GM12872 (cell line): Measurements from ENCODE around the gene UQCR10.
A peak's percentile ranks its signal among the peaks of the same experiment; 100 is the strongest.

Experiments used
- CTCF ChIP-seq: IDR thresholded peaks from 3 replicates; pipeline ENCODE4 v1.5.1; 2011; ENCODE audit warnings: low read depth, mild to moderate bottlenecking, low read length, moderate library complexity; ENCODE audit not compliant: insufficient read depth

UQCR10 gene

DNA sequence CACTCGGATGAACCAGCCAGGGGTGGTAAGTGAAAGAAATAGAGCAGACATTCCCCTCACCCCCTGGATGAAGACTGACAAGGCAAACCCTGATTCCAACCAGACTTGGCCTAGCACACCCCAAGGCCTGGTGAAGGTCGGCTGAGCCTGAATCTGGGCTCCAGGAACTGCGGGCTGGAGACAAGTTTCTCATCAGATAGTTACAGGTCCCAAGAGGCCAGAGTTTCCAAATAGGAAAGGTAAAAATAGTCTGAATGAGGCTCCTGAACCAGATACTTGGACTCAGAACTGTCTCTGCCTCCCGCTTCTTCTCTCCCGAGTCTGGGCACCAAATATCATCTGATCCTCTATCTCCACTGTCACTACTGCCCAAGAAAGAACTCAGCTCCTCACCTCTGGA lies 8.2 kb upstream of the UQCR10 start:
- TF ChIP-seq CTCF, result no peak

DNA sequence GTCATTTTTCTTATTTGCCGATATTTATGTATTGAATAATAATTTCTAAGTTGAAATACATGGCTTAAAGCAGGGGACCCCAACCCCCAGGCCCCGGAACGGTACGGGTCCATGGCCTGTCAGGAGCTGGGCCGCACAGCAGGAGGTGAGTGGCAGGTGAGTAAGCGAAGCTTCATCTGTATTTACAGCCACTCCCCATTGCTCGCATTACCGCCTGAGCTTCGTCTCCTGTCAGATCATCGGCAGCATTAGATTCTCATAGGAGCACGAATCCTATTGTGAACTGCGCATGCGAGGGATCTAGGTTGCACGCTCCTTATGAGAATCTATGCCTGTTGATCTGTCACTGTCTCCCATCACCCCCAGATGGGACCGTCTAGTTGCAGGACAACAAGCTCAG lies 4.9 kb upstream of the UQCR10 start:
- no peak for TF ChIP-seq CTCF

- no peak for TF ChIP-seq CTCF
Measured at GRCh38 chr22:29765905-29766631, 1.1 kb upstream of the UQCR10 start.

GRCh38 chr22:29766632-29767170 lies 468 bp upstream of the UQCR10 start, which contains the start of gene ZMAT5:
Gene ZMAT5, minus strand, starts transcription at chr22:29767007. Its CDS starts 18,463 bp downstream, at chr22:29748544.
- no peak for TF ChIP-seq CTCF

DNA sequence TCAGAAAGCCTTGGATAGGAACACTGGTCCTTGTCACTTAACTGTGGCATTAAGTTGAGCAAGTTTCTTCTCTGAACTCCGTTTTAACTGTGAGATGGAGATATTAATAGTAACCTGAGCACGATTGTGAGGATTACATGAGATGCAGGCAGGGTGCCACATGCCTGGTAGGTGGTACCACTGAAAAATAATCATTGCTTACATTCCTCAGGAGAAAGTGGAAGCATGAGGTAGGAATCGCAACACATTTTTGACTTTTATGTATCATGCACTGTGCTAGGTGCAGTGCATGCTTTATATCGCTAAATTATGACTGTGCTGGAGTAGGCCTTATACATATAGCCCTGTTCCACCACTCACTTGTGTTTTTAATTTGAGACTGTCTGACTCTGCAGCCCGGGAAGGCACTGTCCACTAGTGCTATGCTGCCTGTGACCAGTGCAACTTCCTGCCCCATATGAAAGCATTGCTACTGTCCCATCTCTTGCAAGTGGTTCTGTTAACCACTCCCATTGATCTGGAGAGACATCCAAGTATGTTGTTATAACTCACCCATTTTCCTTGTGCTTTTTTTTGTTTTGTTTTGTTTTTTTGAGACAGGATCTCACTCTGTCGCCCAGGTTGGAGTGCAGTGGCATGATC lies 1.0 kb downstream of the UQCR10 start:
- no peak for TF ChIP-seq CTCF

DNA sequence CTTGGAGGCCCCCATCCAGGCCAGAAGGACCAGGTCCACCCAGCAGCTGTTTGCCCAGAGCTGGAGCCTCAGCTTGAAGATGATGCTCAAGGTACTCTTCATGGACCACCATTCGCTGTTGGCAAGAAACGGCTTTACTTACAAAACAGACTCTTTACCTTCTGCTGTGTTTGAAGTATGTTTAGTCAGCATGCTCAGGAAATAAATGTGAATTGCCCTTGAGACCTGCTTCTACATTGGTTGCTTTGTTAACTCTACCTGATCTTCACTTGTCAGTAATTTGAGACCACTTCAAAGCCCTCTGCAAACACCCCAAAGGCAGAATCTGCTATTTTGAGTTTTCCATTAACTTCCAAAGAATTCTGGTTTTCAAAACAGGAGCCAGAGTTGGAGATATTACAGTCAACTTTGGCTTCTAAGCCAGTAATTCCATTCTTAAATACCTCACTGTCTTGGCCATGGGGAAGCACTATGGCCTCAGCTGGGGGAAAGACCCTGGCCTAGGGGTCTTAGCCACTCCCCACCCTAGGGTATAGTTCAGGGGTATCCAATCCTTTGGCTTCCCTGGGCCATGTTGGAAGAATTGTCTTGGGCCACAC lies 2.7 kb downstream of the UQCR10 start:
- no peak for TF ChIP-seq CTCF

DNA sequence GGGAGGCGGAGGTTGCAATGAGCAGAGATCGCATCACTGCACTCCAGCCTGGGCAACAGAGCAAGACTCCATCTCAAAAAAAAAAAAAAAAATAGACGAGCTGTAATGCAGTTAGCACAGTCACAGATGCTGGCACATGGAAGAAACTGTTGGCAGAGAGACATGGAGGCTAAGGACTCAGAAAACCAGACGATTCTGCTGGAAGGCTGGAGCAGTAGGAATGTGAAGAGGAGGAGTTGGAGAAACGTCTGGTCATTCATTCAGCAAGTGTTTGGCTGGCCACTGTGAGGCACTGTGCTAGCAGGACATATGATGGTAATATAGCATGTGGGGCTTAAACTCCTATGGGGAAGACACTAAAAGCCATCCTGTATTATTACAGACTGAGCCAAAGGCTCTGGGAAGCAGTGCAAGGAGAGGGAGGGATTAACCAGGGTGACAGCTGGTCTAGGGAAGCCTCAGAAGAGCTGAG lies 5.0 kb downstream of the UQCR10 start:
- TF ChIP-seq CTCF, result peak; percentile 43; the same call in 2 of the 3 replicates
